HepG2 (cell line): ENCODE results near the gene VKORC1. TPM values are rescaled to one million over a fixed set of nuclear protein-coding genes. Genes with fewer than 3 reads are reported as not detected.

ENCODE experiments used
- AHR ChIP-seq: IDR thresholded peaks from 2 replicates; pipeline ENCODE4 v1.6.1; 2018; ENCODE audit warnings: missing genetic modification reagents, missing compliant biosample characterization
- CCAR2 ChIP-seq: fragments of 200-400 bp; formaldehyde crosslinking; optimal IDR thresholded peaks from 2 replicates; pipeline ENCODE3; 2018; ENCODE audit warnings: low read depth, mild to moderate bottlenecking, low read length, moderate library complexity
- EHMT2 ChIP-seq: fragments of 200-600 bp; sonication (generic); IDR thresholded peaks from 2 replicates; pipeline ENCODE4 v1.7.0; 2017; ENCODE audit warnings: antibody characterized with exemption, low read depth, low read length, borderline replicate concordance
- HMG20A ChIP-seq: IDR thresholded peaks from 2 replicates; pipeline ENCODE4 v1.6.1; 2016; ENCODE audit warnings: borderline replicate concordance
- NR3C1 ChIP-seq: sonication (generic); formaldehyde crosslinking; IDR thresholded peaks from 2 replicates; pipeline ENCODE4 v1.4.0; 2020; ENCODE audit warnings: missing genetic modification reagents
- PTBP1 ChIP-seq: fragments of 200-400 bp; formaldehyde crosslinking; IDR thresholded peaks from 2 replicates; pipeline ENCODE4 v1.6.1; 2018; ENCODE audit warnings: low read length, low read depth; ENCODE audit not compliant: poor library complexity, severe bottlenecking
- STAG1 ChIP-seq: sonication (generic); formaldehyde crosslinking; IDR thresholded peaks from 2 replicates; pipeline ENCODE4 v1.4.0; 2020; ENCODE audit warnings: missing genetic modification reagents
- THYN1 ChIP-seq: sonication (generic); formaldehyde crosslinking; IDR thresholded peaks from 2 replicates; pipeline ENCODE4 v1.8.1; 2023; ENCODE audit warnings: low read depth, mild to moderate bottlenecking, moderate library complexity, missing genetic modification reagents, borderline replicate concordance
- ZFP62 ChIP-seq: sonication (generic); formaldehyde crosslinking; IDR thresholded peaks from 2 replicates; pipeline ENCODE4 v1.4.0; 2020; ENCODE audit warnings: missing genetic modification reagents
- ZMAT3 ChIP-seq: sonication (generic); formaldehyde crosslinking; conservative IDR thresholded peaks from 2 replicates; pipeline ENCODE4 v1.7.0; 2021; ENCODE audit warnings: missing genetic modification reagents
- ZNF556 ChIP-seq: sonication (generic); formaldehyde crosslinking; IDR thresholded peaks from 2 replicates; pipeline ENCODE4 v1.4.0; 2020; ENCODE audit warnings: mild to moderate bottlenecking, missing genetic modification reagents, borderline replicate concordance
- ZNF563 ChIP-seq: sonication (generic); formaldehyde crosslinking; IDR thresholded peaks from 2 replicates; pipeline ENCODE4 v1.8.0; 2022; ENCODE audit warnings: mild to moderate bottlenecking, moderate library complexity, missing genetic modification reagents
- ZNF605 ChIP-seq: sonication (generic); formaldehyde crosslinking; IDR thresholded peaks from 2 replicates; pipeline ENCODE4 v1.8.0; 2022; ENCODE audit warnings: mild to moderate bottlenecking, missing genetic modification reagents
- ZNF607 ChIP-seq: sonication (generic); formaldehyde crosslinking; IDR thresholded peaks from 2 replicates; pipeline ENCODE4 v1.5.1; 2020; ENCODE audit warnings: missing genetic modification reagents, mild to moderate bottlenecking, borderline replicate concordance
- ZNF83 ChIP-seq: sonication (generic); formaldehyde crosslinking; IDR thresholded peaks from 2 replicates; pipeline ENCODE4 v1.4.0; 2020; ENCODE audit warnings: missing genetic modification reagents, mild to moderate bottlenecking, borderline replicate concordance
- ZNF879 ChIP-seq: sonication (generic); formaldehyde crosslinking; IDR thresholded peaks from 2 replicates; pipeline ENCODE4 v1.8.1; 2023; ENCODE audit warnings: missing genetic modification reagents
- polyA plus RNA-seq, 8 experiments: library from polyadenylated mRNA; depleted of rRNA in 3 of 8; stranded (reverse) in 7 of 8; unstranded in 1 of 8; fragments of >200 nt; fragmentation: Illumina TruSeq in 4 of 8; extraction: Trizol in 4 of 8; gene quantifications; 2 replicates each; pipeline versions ENCODE4 v1.2.1 to v1.2.3, GENCODE V29; 2011 to 2016; ENCODE audit warnings: low read depth in 4 of 8, missing spikeins in 1 of 8, mixed read lengths in 1 of 8; ENCODE audit not compliant: insufficient read depth in 1 of 8
- total RNA-seq, 5 experiments: library from RNA; depleted of rRNA; stranded (reverse); fragments of >200 nt; fragmentation: Illumina TruSeq; extraction: Trizol; gene quantifications; 2 replicates each; pipeline ENCODE4 v1.2.3, GENCODE V29; 2016; ENCODE audit warnings: low read depth in 1 of 5
- TF ChIP-seq, protein P1 (sequence below): sonication (generic); formaldehyde crosslinking; IDR thresholded peaks from 2 replicates; pipeline ENCODE4 v1.4.0; 2020; ENCODE audit warnings: mild to moderate bottlenecking, missing genetic modification reagents
- TF ChIP-seq, protein P2 (sequence below): sonication (generic); formaldehyde crosslinking; IDR thresholded peaks from 2 replicates; pipeline ENCODE4 v1.5.0; 2020; ENCODE audit warnings: missing genetic modification reagents, mild to moderate bottlenecking, borderline replicate concordance
- TF ChIP-seq, protein P3 (sequence below): conservative IDR thresholded peaks from 2 replicates; pipeline ENCODE4 v1.6.1; 2018; ENCODE audit warnings: missing genetic modification reagents
- TF ChIP-seq, protein P4 (sequence below): IDR thresholded peaks from 2 replicates; pipeline ENCODE4 v1.6.1; 2016
- TF ChIP-seq, protein P5 (sequence below): sonication (generic); formaldehyde crosslinking; IDR thresholded peaks from 2 replicates; pipeline ENCODE4 v1.5.0; 2020; ENCODE audit warnings: mild to moderate bottlenecking, missing genetic modification reagents
- TF ChIP-seq, protein P6 (sequence below): sonication (generic); formaldehyde crosslinking; IDR thresholded peaks from 2 replicates; pipeline ENCODE4 v1.4.0; 2020; ENCODE audit warnings: missing genetic modification reagents

Gene VKORC1
- total and polyA plus RNA-seq, 2 of the 13 experiments (the other 11 are each of a cell fraction or from before 2014, with no cell fraction given): 141 to 615 TPM

DNA sequence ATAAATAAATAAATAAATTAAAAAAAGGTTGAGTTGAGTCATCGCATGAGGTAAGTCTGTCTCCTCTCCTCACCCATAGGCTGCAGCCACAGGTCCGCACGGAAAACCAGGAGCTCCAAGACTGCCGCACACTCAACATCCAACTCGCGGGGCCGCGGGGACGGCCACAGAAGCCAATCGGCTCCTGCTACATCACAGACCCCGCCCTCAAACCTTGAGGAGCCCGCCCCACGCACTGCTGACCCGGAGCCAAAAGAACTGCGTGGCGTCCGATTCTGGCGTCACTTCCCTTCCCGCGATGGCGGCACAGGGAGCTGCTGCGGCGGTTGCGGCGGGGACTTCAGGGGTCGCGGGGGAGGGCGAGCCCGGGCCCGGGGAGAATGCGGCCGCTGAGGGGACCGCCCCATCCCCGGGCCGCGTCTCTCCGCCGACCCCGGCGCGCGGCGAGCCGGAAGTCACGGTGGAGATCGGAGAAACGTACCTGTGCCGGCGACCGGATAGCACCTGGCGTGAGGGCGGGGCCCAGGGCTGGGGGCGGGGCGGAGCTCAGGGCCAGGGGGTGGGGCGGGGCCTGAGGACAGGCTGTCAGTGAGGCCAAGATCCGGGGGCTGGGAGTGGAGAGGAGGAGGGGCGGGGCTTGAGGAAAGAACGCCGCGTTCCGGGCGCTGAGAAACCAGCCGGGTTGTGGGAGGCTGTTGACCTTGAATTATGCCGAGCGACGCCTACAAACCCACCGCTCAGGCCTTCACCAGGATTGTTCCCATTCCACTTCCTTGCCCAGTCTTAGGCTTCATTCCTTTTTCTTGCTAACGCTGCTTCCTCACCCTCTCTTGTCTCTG, 23.0 kb upstream of the VKORC1 start, which contains the start of gene KAT8 (continued):
- TF ChIP-seq, protein P1, sequence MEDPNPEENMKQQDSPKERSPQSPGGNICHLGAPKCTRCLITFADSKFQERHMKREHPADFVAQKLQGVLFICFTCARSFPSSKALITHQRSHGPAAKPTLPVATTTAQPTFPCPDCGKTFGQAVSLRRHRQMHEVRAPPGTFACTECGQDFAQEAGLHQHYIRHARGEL: no peak
- TF ChIP-seq, protein P2, sequence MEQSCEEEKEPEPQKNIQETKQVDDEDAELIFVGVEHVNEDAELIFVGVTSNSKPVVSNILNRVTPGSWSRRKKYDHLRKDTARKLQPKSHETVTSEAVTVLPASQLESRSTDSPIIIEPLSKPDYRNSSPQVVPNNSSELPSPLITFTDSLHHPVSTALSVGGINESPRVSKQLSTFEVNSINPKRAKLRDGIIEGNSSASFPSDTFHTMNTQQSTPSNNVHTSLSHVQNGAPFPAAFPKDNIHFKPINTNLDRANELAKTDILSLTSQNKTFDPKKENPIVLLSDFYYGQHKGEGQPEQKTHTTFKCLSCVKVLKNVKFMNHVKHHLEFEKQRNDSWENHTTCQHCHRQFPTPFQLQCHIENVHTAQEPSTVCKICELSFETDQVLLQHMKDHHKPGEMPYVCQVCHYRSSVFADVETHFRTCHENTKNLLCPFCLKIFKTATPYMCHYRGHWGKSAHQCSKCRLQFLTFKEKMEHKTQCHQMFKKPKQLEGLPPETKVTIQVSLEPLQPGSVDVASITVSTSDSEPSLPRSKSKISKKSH (CRISPR knock-in tag): no peak
- TF ChIP-seq ZNF83 (CRISPR knock-in tag) (0 out of 2 replicates have a peak, but pooled peaks have one; percentile 11), ZNF605 (CRISPR knock-in tag) (no peak), ZFP62 (no peak), HMG20A (CRISPR knock-in tag) (no peak), PTBP1 (no peak), ZNF607 (CRISPR knock-in tag) (peak; percentile 80; the same call in 1 of the 2 replicates), AHR (peak; percentile 77), THYN1 (no peak), ZNF563 (CRISPR knock-in tag) (peak; percentile 70; the same call in 1 of the 2 replicates), STAG1 (CRISPR knock-in tag) (no peak), CCAR2 (no peak), ZNF556 (CRISPR knock-in tag) (peak; percentile 68; the same call in 1 of the 2 replicates), NR3C1 (CRISPR knock-in tag) (no peak), EHMT2 (no peak), ZNF879 (no peak), ZMAT3 (CRISPR knock-in tag) (no peak)
- TF ChIP-seq, protein P3, sequence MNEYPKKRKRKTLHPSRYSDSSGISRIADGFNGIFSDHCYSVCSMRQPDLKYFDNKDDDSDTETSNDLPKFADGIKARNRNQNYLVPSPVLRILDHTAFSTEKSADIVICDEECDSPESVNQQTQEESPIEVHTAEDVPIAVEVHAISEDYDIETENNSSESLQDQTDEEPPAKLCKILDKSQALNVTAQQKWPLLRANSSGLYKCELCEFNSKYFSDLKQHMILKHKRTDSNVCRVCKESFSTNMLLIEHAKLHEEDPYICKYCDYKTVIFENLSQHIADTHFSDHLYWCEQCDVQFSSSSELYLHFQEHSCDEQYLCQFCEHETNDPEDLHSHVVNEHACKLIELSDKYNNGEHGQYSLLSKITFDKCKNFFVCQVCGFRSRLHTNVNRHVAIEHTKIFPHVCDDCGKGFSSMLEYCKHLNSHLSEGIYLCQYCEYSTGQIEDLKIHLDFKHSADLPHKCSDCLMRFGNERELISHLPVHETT (CRISPR knock-in tag): peak; percentile 97
- TF ChIP-seq, protein P4, sequence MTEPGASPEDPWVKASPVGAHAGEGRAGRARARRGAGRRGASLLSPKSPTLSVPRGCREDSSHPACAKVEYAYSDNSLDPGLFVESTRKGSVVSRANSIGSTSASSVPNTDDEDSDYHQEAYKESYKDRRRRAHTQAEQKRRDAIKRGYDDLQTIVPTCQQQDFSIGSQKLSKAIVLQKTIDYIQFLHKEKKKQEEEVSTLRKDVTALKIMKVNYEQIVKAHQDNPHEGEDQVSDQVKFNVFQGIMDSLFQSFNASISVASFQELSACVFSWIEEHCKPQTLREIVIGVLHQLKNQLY (CRISPR knock-in tag): peak; percentile 55; the same call in 1 of the 2 replicates
- TF ChIP-seq, protein P5, sequence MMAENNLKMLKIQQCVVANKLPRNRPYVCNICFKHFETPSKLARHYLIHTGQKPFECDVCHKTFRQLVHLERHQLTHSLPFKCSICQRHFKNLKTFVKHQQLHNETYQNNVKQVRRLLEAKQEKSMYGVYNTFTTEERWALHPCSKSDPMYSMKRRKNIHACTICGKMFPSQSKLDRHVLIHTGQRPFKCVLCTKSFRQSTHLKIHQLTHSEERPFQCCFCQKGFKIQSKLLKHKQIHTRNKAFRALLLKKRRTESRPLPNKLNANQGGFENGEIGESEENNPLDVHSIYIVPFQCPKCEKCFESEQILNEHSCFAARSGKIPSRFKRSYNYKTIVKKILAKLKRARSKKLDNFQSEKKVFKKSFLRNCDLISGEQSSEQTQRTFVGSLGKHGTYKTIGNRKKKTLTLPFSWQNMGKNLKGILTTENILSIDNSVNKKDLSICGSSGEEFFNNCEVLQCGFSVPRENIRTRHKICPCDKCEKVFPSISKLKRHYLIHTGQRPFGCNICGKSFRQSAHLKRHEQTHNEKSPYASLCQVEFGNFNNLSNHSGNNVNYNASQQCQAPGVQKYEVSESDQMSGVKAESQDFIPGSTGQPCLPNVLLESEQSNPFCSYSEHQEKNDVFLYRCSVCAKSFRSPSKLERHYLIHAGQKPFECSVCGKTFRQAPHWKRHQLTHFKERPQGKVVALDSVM (CRISPR knock-in tag): no peak
- TF ChIP-seq, protein P6, sequence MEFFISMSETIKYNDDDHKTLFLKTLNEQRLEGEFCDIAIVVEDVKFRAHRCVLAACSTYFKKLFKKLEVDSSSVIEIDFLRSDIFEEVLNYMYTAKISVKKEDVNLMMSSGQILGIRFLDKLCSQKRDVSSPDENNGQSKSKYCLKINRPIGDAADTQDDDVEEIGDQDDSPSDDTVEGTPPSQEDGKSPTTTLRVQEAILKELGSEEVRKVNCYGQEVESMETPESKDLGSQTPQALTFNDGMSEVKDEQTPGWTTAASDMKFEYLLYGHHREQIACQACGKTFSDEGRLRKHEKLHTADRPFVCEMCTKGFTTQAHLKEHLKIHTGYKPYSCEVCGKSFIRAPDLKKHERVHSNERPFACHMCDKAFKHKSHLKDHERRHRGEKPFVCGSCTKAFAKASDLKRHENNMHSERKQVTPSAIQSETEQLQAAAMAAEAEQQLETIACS (CRISPR knock-in tag): peak; percentile 40; the same call in 1 of the 2 replicates
